HepG2 (cell line): Measurements from ENCODE around the gene ATF6. TPM values are rescaled to one million over a fixed set of nuclear protein-coding genes. Genes with fewer than 3 reads are reported as not detected.

Source experiments
- ATAD3A ChIP-seq: sonication (generic); formaldehyde crosslinking; IDR thresholded peaks from 2 replicates; pipeline ENCODE4 v1.4.0; 2020; ENCODE audit warnings: missing genetic modification reagents
- ATM ChIP-seq: fragments of 450-650 bp; IDR thresholded peaks from 2 replicates; pipeline ENCODE4 v1.7.1; 2017; ENCODE audit warnings: mild to moderate bottlenecking, borderline replicate concordance
- EEA1 ChIP-seq: sonication (generic); formaldehyde crosslinking; IDR thresholded peaks from 2 replicates; pipeline ENCODE4 v1.5.1; 2020; ENCODE audit warnings: mild to moderate bottlenecking, missing genetic modification reagents, borderline replicate concordance
- ELF1 ChIP-seq: sonication (generic); formaldehyde crosslinking; IDR thresholded peaks from 2 replicates; pipeline ENCODE4 v1.4.0; 2020; ENCODE audit warnings: missing genetic modification reagents
- MBNL3 ChIP-seq: fragments of 250-450 bp; sonication (Bioruptor Pico); conservative IDR thresholded peaks from 2 replicates; pipeline ENCODE4 v1.8.0; 2022; ENCODE audit warnings: mild to moderate bottlenecking, inconsistent platforms
- NFYB ChIP-seq: sonication (generic); formaldehyde crosslinking; IDR thresholded peaks from 2 replicates; pipeline ENCODE4 v1.4.0; 2020; ENCODE audit warnings: missing genetic modification reagents
- ONECUT2 ChIP-seq: sonication (generic); formaldehyde crosslinking; IDR thresholded peaks from 2 replicates; pipeline ENCODE4 v1.4.0; 2020; ENCODE audit warnings: missing genetic modification reagents
- POGK ChIP-seq: sonication (generic); formaldehyde crosslinking; conservative IDR thresholded peaks from 2 replicates; pipeline ENCODE4 v1.8.0; 2022; ENCODE audit warnings: mild to moderate bottlenecking, moderate library complexity, missing genetic modification reagents
- POLR2A ChIP-seq, 2 experiments: IDR thresholded peaks; 2 replicates each; pipeline ENCODE4 v1.6.1; 2011; ENCODE audit warnings: low read depth in 2 of 2, low read length in 2 of 2, mild to moderate bottlenecking in 1 of 2, moderate library complexity in 1 of 2; ENCODE audit not compliant: insufficient read depth in 1 of 2
- SMAD3 ChIP-seq: sonication (generic); formaldehyde crosslinking; IDR thresholded peaks from 2 replicates; pipeline ENCODE4 v1.4.0; 2020; ENCODE audit warnings: missing genetic modification reagents
- TRAFD1 ChIP-seq: sonication (generic); formaldehyde crosslinking; IDR thresholded peaks from 2 replicates; pipeline ENCODE4 v1.5.1; 2020; ENCODE audit warnings: missing genetic modification reagents, mild to moderate bottlenecking, borderline replicate concordance
- ZNF331 ChIP-seq: sonication (generic); formaldehyde crosslinking; IDR thresholded peaks from 2 replicates; pipeline ENCODE4 v1.4.0; 2020; ENCODE audit warnings: missing genetic modification reagents
- ZNF562 ChIP-seq: sonication (generic); formaldehyde crosslinking; IDR thresholded peaks from 2 replicates; pipeline ENCODE4 v1.8.0; 2022; ENCODE audit warnings: missing genetic modification reagents, borderline replicate concordance
- ZNF776 ChIP-seq: sonication (generic); formaldehyde crosslinking; IDR thresholded peaks from 2 replicates; pipeline ENCODE4 v1.4.0; 2020; ENCODE audit warnings: mild to moderate bottlenecking, missing genetic modification reagents
- ZSCAN31 ChIP-seq: sonication (generic); formaldehyde crosslinking; IDR thresholded peaks from 2 replicates; pipeline ENCODE4 v1.5.0; 2020; ENCODE audit warnings: low read depth, mild to moderate bottlenecking, missing genetic modification reagents
- ZSCAN5A ChIP-seq: sonication (generic); formaldehyde crosslinking; IDR thresholded peaks from 2 replicates; pipeline ENCODE4 v1.8.0; 2022; ENCODE audit warnings: mild to moderate bottlenecking, missing genetic modification reagents, borderline replicate concordance
- polyA plus RNA-seq, 8 experiments: library from polyadenylated mRNA; depleted of rRNA in 3 of 8; stranded (reverse) in 7 of 8; unstranded in 1 of 8; fragments of >200 nt; fragmentation: Illumina TruSeq in 4 of 8; extraction: Trizol in 4 of 8; gene quantifications; 2 replicates each; pipeline versions ENCODE4 v1.2.1 to v1.2.3, GENCODE V29; 2011 to 2016; ENCODE audit warnings: low read depth in 4 of 8, missing spikeins in 1 of 8, mixed read lengths in 1 of 8; ENCODE audit not compliant: insufficient read depth in 1 of 8
- total RNA-seq, 5 experiments: library from RNA; depleted of rRNA; stranded (reverse); fragments of >200 nt; fragmentation: Illumina TruSeq; extraction: Trizol; gene quantifications; 2 replicates each; pipeline ENCODE4 v1.2.3, GENCODE V29; 2016; ENCODE audit warnings: low read depth in 1 of 5
- TF ChIP-seq, protein P1 (sequence below): sonication (generic); formaldehyde crosslinking; IDR thresholded peaks from 2 replicates; pipeline ENCODE4 v1.5.0; 2020; ENCODE audit warnings: mild to moderate bottlenecking, missing genetic modification reagents, borderline replicate concordance
- TF ChIP-seq, protein P2 (sequence below): IDR thresholded peaks from 2 replicates; pipeline ENCODE4 v1.6.1; 2012; ENCODE audit warnings: low read length, improper control_type of control experiment

The ATF6 gene
- total and polyA plus RNA-seq, 2 of the 13 experiments (the other 11 are each of a cell fraction or from before 2014, with no cell fraction given) = 13.2 to 14.5 TPM

DNA sequence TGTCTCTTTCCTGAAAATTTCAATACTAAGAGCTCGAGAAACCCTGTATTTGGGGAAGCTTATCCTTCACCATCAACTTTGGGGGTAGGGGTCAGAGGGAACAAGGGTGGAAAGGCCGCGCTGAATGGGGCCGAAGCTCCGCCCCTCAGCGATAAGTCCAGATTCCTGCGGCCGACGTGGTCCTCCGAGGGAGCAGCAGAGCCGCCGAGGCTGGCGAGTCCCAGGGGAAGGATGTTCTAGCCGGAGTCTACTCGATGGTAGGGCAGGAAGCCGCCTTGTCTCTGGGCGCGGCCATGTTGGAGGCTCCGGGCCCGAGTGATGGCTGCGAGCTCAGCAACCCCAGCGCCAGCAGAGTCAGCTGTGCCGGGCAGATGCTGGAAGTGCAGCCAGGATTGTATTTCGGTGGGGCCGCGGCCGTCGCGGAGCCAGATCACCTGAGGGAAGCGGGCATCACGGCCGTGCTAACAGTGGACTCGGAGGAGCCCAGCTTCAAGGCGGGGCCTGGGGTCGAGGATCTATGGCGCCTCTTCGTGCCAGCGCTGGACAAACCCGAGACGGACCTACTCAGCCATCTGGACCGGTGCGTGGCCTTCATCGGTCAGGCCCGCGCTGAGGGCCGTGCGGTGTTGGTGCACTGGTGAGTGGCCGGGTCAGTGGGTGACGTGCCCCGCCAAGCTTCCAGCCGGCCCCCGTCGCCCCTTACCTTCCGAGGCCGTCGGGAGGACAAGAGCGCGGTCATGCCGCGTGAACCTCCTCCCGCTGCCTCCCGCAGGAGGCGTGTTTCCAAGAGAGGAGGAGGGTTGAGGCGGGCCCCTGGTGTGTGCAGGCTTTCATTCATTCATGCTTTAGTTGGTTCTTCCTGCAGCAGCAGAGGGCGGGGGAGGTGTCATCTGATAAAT, 16.4 kb upstream of the ATF6 start, which contains the start of gene DUSP12 (continued):
- TF ChIP-seq ZNF562 = no peak
- peak; percentile 91; the same call in 1 of the 2 replicates for TF ChIP-seq ZSCAN31 (CRISPR knock-in tag)
- TF ChIP-seq ELF1 = peak; percentile 77
- TF ChIP-seq, protein P1, sequence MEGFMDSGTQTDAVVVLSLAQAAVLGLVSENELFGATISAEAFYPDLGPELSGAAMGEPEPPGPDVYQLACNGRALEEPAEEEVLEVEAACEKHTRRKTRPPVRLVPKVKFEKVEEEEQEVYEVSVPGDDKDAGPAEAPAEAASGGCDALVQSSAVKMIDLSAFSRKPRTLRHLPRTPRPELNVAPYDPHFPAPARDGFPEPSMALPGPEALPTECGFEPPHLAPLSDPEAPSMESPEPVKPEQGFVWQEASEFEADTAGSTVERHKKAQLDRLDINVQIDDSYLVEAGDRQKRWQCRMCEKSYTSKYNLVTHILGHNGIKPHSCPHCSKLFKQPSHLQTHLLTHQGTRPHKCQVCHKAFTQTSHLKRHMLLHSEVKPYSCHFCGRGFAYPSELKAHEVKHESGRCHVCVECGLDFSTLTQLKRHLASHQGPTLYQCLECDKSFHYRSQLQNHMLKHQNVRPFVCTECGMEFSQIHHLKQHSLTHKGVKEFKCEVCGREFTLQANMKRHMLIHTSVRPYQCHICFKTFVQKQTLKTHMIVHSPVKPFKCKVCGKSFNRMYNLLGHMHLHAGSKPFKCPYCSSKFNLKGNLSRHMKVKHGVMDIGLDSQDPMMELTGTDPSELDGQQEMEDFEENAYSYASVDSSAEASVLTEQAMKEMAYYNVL = peak; percentile 79; the same call in 1 of the 2 replicates
- TF ChIP-seq ZNF776 (CRISPR knock-in tag) = peak; percentile 78
- TF ChIP-seq ONECUT2 (CRISPR knock-in tag) = no peak
- TF ChIP-seq EEA1 (CRISPR knock-in tag) = peak; percentile 89
- TF ChIP-seq TRAFD1 (CRISPR knock-in tag) = peak; percentile 53; the same call in 1 of the 2 replicates
- TF ChIP-seq SMAD3 (CRISPR knock-in tag) = no peak
- TF ChIP-seq, protein P2, sequence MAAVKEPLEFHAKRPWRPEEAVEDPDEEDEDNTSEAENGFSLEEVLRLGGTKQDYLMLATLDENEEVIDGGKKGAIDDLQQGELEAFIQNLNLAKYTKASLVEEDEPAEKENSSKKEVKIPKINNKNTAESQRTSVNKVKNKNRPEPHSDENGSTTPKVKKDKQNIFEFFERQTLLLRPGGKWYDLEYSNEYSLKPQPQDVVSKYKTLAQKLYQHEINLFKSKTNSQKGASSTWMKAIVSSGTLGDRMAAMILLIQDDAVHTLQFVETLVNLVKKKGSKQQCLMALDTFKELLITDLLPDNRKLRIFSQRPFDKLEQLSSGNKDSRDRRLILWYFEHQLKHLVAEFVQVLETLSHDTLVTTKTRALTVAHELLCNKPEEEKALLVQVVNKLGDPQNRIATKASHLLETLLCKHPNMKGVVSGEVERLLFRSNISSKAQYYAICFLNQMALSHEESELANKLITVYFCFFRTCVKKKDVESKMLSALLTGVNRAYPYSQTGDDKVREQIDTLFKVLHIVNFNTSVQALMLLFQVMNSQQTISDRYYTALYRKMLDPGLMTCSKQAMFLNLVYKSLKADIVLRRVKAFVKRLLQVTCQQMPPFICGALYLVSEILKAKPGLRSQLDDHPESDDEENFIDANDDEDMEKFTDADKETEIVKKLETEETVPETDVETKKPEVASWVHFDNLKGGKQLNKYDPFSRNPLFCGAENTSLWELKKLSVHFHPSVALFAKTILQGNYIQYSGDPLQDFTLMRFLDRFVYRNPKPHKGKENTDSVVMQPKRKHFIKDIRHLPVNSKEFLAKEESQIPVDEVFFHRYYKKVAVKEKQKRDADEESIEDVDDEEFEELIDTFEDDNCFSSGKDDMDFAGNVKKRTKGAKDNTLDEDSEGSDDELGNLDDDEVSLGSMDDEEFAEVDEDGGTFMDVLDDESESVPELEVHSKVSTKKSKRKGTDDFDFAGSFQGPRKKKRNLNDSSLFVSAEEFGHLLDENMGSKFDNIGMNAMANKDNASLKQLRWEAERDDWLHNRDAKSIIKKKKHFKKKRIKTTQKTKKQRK = no peak
- no peak; the same call in 1 of the 2 replicates for TF ChIP-seq POGK (CRISPR knock-in tag)
- TF ChIP-seq ATAD3A = no peak
- no peak for TF ChIP-seq ZSCAN5A
- TF ChIP-seq NFYB (CRISPR knock-in tag) = 0 out of 2 replicates have a peak, but pooled peaks have one; percentile 22
- TF ChIP-seq ATM = no peak
- peak; percentile 84 to 90 for TF ChIP-seq POLR2A (IDR thresholded peaks at IDR 0.05; ENCODE audit: insufficient read depth in 1 of 2, low read depth in 2 of 2, low read length in 2 of 2)
- peak; percentile 53 for TF ChIP-seq ZNF331 (CRISPR knock-in tag)
- TF ChIP-seq MBNL3 = no peak
